Naive B cell (primary cell): ENCODE data around the gene SNHG17. TPM values are rescaled to one million over a fixed set of nuclear protein-coding genes. Genes with fewer than 3 reads are reported as not detected.
"Not testable (repeated sequence)": the region's sequence is repeated elsewhere in the genome, so short reads cannot be mapped to it uniquely, and the experiment has no call there.

ENCODE experiments used
- ATAC-seq, 2 donors: fragments of 150-1000 bp; cut with Tn5 transposase; 2 replicates each; pipeline ENCODE4 v1.10.0; 2021; ENCODE audit warnings: low read depth in 2 of 2, mild to moderate bottlenecking in 2 of 2, moderate library complexity in 2 of 2
- DNase-seq: peaks from one replicate; pipeline ENCODE4 v3.0.0; 2022
- H3K27ac Mint-ChIP-seq, 6 donors: one replicate each; pipeline ENCODE4 v1.8.0; 2020 to 2022; ENCODE audit warnings: mild to moderate bottlenecking in 6 of 6, mixed read lengths in 6 of 6, moderate library complexity in 5 of 6, inconsistent platforms in 2 of 6
- H3K27me3 Mint-ChIP-seq, 3 donors: one replicate each; pipeline ENCODE4 v1.8.0; 2021 to 2022; ENCODE audit warnings: mixed read lengths in 3 of 3, mild to moderate bottlenecking in 1 of 3
- H3K36me3 Mint-ChIP-seq, 2 donors: one replicate each; pipeline ENCODE4 v1.8.0; 2020 to 2022; ENCODE audit warnings: mixed read lengths in 2 of 2, inconsistent platforms in 1 of 2, mild to moderate bottlenecking in 1 of 2
- H3K4me1 Mint-ChIP-seq, 3 donors: one replicate each; pipeline ENCODE4 v1.8.0; 2020 to 2022; ENCODE audit warnings: mixed read lengths in 3 of 3, inconsistent platforms in 1 of 3, mild to moderate bottlenecking in 1 of 3, moderate library complexity in 1 of 3
- H3K4me3 Mint-ChIP-seq, 8 donors: one replicate each; pipeline ENCODE4 v1.8.0; 2020 to 2022; ENCODE audit warnings: mild to moderate bottlenecking in 8 of 8, mixed read lengths in 8 of 8, moderate library complexity in 8 of 8, inconsistent platforms in 2 of 8
- H3K9me3 Mint-ChIP-seq, 7 donors: one replicate each; pipeline ENCODE4 v1.8.0; 2020 to 2022; ENCODE audit warnings: mixed read lengths in 7 of 7, mild to moderate bottlenecking in 5 of 7, inconsistent platforms in 2 of 7, moderate library complexity in 1 of 7
- polyA plus RNA-seq, 6 donors: library from polyadenylated mRNA; unstranded; fragments of 300-500 nt; fragmentation: Illumina TruSeq; gene quantifications; one replicate each; pipeline ENCODE4 v1.2.3, GENCODE V29; 2021; ENCODE audit warnings: low read depth in 6 of 6

SNHG17 gene
- polyA plus RNA-seq, 6 donors from 2014 or later = 25.8 to 100.0 (median 56.5) TPM

DNA sequence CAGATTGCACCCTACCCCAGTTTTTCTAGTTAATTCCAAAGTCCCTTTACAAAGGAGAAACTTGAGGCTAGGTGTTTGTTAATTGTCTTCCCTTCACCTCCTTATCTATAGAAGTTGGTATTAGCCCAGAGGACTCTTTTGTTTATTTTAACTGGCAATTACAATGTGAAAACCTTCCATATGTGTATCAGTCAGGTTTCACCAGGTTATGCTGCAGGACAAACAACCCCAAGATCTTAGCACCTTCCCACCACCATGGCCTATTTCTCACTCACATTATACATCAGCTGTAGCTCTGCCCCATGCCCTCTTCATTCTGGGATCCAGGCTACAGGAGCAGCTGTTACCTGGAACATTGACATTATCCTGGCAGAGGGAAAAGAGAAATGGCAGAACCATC, 31.1 kb downstream of the SNHG17 start:
- ATAC-seq (no peak), DNase-seq (no peak)
- H3K9me3 Mint-ChIP-seq = peaks cover 0 to 11% (median 3%) of the 10 kb centered on the region in 7 donors
- H3K27ac Mint-ChIP-seq = peak overlapping the region in 1 of 6 donors; percentile 21
- H3K27me3 Mint-ChIP-seq = peaks cover 0 to 7% (median 7%) of the 10 kb centered on the region in 3 donors
- H3K4me1 Mint-ChIP-seq = no peaks in the 10 kb centered on the region
- no peak overlapping the region for H3K4me3 Mint-ChIP-seq
- peaks cover 5 to 6% of the 10 kb centered on the region in 2 donors for H3K36me3 Mint-ChIP-seq

DNA sequence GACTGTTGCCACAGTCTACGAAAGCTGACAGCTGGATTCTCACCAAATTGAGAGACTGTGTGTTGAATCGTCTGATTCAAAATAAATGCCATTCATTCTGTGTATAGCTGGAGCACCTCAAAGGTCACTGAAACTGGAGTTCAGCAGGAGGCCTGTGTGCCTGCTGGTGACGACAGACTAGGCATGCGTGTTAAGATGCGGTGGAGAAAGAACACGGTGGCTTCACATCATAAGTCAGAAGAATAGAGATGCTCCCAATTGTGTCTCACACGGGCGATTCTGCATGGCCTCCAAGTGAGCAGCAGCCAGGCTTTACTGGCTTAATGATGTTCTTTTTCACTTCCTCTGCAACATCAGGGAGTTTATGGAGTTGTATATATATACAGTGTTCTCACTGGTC, 32.3 kb downstream of the SNHG17 start:
- H3K36me3 Mint-ChIP-seq = peaks cover 5 to 6% of the 10 kb centered on the region in 2 donors
- DNase-seq = no peak
- peaks cover 0 to 7% (median 7%) of the 10 kb centered on the region in 3 donors for H3K27me3 Mint-ChIP-seq
- H3K4me1 Mint-ChIP-seq = no peaks in the 10 kb centered on the region
- no peak for ATAC-seq
- no peak overlapping the region for H3K4me3 Mint-ChIP-seq
- peaks cover 0 to 10% (median 2%) of the 10 kb centered on the region in 7 donors for H3K9me3 Mint-ChIP-seq
- H3K27ac Mint-ChIP-seq = peak overlapping the region in 1 of 6 donors; percentile 35

DNA sequence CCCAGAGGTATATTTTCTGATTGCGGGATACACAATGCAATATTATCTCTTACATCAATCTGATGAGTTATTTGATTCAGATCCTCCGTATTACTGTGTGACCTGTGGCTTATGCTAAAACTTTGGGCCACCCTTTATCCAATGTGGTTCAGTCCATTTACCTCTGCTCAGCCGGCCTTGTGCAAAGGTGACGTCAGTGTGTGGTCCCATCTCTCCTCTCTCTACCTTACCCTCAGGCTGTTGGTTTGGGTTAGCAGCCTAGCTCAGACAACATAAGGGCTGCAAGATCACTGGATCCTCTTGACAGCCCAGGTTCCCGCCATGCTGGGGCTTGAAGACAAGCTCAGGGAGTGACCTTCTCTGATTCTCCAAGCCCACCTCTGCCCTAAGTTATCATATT, 33.0 kb downstream of the SNHG17 start:
- no peak for ATAC-seq
- H3K27me3 Mint-ChIP-seq = peaks cover 0 to 7% (median 7%) of the 10 kb centered on the region in 3 donors
- peaks cover 5 to 6% of the 10 kb centered on the region in 2 donors for H3K36me3 Mint-ChIP-seq
- no peaks in the 10 kb centered on the region for H3K4me1 Mint-ChIP-seq
- DNase-seq = no peak
- H3K9me3 Mint-ChIP-seq = peaks cover 0 to 8% (median 0%) of the 10 kb centered on the region in 7 donors
- no peak overlapping the region for H3K27ac Mint-ChIP-seq
- no peak overlapping the region for H3K4me3 Mint-ChIP-seq

DNA sequence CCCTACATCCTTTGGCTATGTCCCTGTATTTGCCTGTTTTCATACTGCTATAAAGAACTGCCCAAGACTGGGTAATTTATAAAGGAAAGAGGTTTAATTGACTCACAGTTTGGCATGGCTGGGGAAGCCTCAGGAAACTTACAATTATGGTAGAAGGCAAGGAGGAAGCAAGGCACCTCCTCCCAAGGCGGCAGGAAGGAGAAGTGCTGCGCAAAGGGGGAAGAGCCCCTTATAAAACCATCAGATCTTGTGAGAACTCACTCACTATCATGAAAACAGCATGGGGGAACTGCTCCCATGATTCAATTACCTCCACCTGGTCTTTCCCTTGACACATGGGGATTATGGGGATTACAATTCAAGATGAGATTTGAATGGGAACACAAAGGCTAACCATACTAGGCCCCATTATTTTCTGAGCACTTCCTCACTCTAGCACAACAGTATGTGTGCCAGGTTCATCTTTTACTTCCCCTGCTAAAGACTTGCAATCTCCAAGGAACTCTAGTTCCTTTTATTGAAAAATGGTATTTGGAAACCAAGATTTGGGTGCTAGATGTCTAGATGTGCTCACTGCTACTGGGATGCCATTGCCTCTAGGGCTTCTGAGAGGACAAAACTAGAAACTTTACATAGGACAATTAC, 39.3 kb downstream of the SNHG17 start:
- not testable (repeated sequence) for H3K27ac Mint-ChIP-seq, H3K4me3 Mint-ChIP-seq, H3K36me3 Mint-ChIP-seq, DNase-seq, H3K9me3 Mint-ChIP-seq, ATAC-seq, H3K4me1 Mint-ChIP-seq
- peaks cover 6 to 10% (median 8%) of the 10 kb centered on the region in 3 donors for H3K27me3 Mint-ChIP-seq

DNA sequence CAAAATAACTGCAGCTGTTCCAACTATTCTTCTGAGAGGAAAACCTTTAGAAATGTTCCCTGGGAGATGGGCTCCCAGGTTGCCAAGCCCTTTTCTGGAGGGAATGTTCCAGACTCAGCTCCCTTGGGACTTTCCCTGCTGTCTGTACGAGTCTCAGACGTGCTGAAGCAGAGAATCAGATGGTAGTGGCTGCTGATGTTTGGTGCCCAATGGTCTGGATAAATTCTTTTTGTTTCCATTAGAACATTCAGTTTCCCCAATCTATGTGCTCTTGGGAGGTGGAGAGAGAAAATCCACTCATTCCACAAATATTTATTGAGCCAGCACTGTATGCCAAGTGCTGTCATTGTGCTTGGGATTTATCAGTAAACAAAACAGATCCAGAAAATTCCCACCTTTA, 40.0 kb downstream of the SNHG17 start:
- H3K27ac Mint-ChIP-seq = no peak overlapping the region
- no peak for ATAC-seq
- DNase-seq = no peak
- H3K4me3 Mint-ChIP-seq = no peak overlapping the region
- peaks cover 6 to 10% (median 8%) of the 10 kb centered on the region in 3 donors for H3K27me3 Mint-ChIP-seq
- H3K9me3 Mint-ChIP-seq = peaks cover 0 to 9% (median 5%) of the 10 kb centered on the region in 7 donors
- H3K4me1 Mint-ChIP-seq = no peaks in the 10 kb centered on the region
- no peaks in the 10 kb centered on the region for H3K36me3 Mint-ChIP-seq

DNA sequence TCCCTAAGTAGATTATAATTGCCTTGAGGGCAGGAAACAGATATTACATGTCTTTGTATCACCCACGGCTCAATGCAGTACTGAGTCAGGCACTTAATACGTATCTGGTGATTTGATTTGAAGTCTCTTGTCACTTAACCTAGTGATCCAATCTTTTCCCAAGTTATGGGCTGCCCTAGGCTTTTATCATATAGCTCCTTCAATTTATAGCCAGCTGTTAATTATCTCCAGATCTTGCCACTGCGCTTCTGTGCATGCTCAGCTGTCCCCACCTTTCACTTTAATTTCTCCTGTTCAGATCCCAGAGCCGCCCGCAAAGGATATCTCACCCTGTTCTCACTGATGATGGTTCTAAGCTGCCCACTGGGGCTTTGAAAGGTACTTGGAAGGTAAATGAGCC, 41.9 kb downstream of the SNHG17 start:
- Mint-ChIP-seq H3K4me1 (no peaks in the 10 kb centered on the region), H3K36me3 (no peaks in the 10 kb centered on the region), H3K9me3 (peaks cover 0 to 24% (median 10%) of the 10 kb centered on the region in 7 donors), H3K4me3 (no peak overlapping the region), H3K27ac (no peak overlapping the region), H3K27me3 (peaks cover 6 to 21% (median 12%) of the 10 kb centered on the region in 3 donors)
- DNase-seq (no peak), ATAC-seq (no peak)

DNA sequence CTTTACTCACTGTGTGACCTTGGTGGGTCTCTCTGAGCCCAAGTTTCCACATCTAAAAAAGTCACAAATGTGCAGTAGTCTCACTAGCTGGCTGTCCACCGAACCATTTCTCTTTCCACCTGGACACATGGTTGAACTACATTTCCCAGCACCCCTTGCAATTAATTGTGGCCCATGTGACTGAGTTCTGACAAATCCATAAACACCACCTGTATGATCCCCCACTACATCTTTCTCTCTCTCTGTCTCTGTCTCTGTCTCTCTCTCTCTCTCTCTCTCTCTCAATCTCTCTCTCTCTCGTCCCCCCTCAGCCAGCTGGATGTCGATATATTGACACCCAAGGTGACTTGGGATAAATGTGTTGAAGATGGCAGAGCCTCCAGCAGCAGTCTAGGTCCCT, 42.8 kb downstream of the SNHG17 start:
- Mint-ChIP-seq H3K4me1 (no peaks in the 10 kb centered on the region), H3K9me3 (peaks cover 0 to 24% (median 10%) of the 10 kb centered on the region in 7 donors), H3K27me3 (peaks cover 6 to 23% (median 16%) of the 10 kb centered on the region in 3 donors), H3K27ac (no peak overlapping the region), H3K4me3 (no peak overlapping the region), H3K36me3 (no peaks in the 10 kb centered on the region)
- no peak for DNase-seq
- no peak for ATAC-seq

DNA sequence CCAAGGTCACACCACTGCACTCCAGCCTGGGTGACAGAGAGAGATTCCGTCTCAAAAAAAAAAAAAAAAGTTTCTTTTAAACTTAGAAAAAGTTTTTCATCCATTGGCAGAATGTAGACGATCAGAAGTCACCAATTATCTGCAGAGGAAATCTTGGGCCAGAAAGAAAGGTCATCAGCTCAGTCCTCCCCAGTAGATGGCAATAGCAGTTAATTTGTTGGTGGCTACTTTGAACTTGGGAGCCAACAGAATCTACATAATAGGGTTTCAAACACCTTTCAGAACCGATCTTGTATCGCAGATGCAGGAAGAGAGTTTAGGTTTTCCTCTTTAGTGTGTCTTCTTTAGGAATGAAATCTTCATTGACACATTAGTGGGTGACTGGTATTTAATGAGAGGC, 47.2 kb downstream of the SNHG17 start:
- no peak for ATAC-seq

DNA sequence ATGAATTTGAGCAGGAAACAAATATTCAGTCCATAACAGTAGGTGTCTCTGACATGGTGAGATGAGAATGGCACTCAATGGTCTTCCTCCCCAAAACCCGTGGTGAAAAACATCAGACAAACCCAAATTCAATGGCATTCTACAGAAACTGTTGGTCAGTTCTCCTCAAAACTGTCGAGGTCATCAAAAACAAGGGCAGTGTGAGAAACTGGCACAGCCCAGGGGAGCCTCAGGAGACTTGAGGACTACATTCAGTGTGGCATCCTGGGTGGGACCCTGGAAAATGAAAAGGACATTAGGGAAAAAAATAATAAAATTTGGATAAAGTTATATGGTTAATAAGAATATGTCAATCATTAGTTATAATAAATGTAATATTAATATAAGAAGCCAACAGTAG, 48.3 kb downstream of the SNHG17 start:
- Mint-ChIP-seq H3K4me1 (no peaks in the 10 kb centered on the region), H3K27me3 (peaks cover 31 to 46% (median 35%) of the 10 kb centered on the region in 3 donors), H3K4me3 (no peak overlapping the region), H3K9me3 (peaks cover 0 to 34% (median 10%) of the 10 kb centered on the region in 7 donors), H3K36me3 (no peaks in the 10 kb centered on the region), H3K27ac (no peak overlapping the region)
- no peak for DNase-seq
- ATAC-seq = no peak

More for the DNA sequence above, 47.2 kb downstream of the SNHG17 start:
- Mint-ChIP-seq H3K27me3 (peaks cover 21 to 35% (median 24%) of the 10 kb centered on the region in 3 donors), H3K9me3 (peaks cover 0 to 34% (median 10%) of the 10 kb centered on the region in 7 donors), H3K4me1 (no peaks in the 10 kb centered on the region), H3K4me3 (no peak overlapping the region), H3K27ac (no peak overlapping the region), H3K36me3 (no peaks in the 10 kb centered on the region)
- no peak for DNase-seq

DNA sequence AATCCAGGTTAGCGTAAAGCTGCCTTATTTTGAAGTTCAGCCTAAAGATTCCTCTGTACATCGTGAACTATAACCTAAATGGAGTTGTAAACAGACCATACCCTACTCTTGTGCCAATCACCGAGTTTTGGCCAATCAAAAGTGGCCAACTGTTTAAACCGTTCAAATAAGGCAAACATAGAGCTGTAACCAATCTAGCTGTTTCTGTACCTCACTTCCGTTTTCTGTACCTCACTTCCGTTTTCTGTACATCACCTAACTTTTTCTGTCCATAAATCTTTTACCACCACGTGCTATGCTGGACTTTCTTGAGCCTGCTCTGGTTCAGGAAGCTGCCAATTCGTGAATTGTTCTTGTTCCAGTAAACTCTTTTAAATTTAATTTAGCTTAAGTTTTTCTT, 49.1 kb downstream of the SNHG17 start:
- Mint-ChIP-seq H3K4me3 (no peak overlapping the region), H3K9me3 (peaks cover 0 to 34% (median 10%) of the 10 kb centered on the region in 7 donors), H3K36me3 (no peaks in the 10 kb centered on the region), H3K27me3 (peaks cover 36 to 51% (median 41%) of the 10 kb centered on the region in 3 donors), H3K4me1 (no peaks in the 10 kb centered on the region), H3K27ac (no peak overlapping the region)
- no peak for ATAC-seq
- DNase-seq = no peak

DNA sequence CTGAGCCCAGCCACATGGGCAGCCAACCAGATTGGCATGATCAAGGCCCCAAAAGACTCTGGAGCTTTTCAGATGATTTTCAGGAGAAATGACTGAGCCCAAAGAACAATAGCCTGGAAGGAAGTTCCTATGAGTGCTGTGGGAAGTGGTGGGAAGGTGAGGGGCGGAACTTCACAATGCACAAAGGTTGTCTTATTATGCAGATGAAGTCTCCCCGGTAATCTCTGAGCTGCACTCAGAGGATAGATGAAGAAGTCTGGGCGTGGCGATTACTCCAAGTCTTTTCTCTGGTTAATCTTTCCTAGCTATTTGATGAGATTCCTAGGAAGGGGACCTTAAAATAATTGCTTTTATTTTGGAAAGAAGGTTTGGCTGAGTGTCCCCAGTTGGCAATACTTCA, 52.0 kb downstream of the SNHG17 start:
- H3K4me3 Mint-ChIP-seq = no peak overlapping the region
- ATAC-seq (no peak), DNase-seq (no peak)
- no peaks in the 10 kb centered on the region for H3K4me1 Mint-ChIP-seq
- no peaks in the 10 kb centered on the region for H3K36me3 Mint-ChIP-seq
- peaks cover 0 to 10% (median 0%) of the 10 kb centered on the region in 7 donors for H3K9me3 Mint-ChIP-seq
- H3K27ac Mint-ChIP-seq = no peak overlapping the region
- H3K27me3 Mint-ChIP-seq = peaks cover 34 to 49% (median 47%) of the 10 kb centered on the region in 3 donors

DNA sequence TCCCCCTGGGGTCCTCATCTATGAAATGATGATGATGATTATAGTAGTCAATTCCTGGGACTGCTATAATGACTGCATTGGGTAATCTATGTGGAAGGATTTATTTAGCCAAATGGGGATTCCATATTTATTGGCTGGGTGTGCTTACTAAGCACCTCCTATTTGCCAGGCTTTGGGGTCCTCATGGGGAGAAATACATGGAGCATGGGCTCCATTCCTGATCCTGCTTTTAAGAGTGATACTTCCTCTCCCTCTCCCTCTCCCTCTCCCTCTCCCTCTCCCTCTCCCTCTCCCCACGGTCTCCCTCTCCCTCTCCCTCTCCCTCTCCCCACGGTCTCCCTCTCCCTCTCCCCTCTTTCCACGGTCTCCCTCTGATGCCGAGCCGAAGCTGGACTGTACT, 57.3 kb downstream of the SNHG17 start:
- ATAC-seq, H3K4me3 Mint-ChIP-seq, H3K4me1 Mint-ChIP-seq, H3K36me3 Mint-ChIP-seq, DNase-seq, H3K9me3 Mint-ChIP-seq: not testable (repeated sequence)
- H3K27ac Mint-ChIP-seq = peak overlapping the region in 1 of 6 donors; percentile 69
- H3K27me3 Mint-ChIP-seq = peaks cover 17 to 29% (median 22%) of the 10 kb centered on the region in 3 donors

DNA sequence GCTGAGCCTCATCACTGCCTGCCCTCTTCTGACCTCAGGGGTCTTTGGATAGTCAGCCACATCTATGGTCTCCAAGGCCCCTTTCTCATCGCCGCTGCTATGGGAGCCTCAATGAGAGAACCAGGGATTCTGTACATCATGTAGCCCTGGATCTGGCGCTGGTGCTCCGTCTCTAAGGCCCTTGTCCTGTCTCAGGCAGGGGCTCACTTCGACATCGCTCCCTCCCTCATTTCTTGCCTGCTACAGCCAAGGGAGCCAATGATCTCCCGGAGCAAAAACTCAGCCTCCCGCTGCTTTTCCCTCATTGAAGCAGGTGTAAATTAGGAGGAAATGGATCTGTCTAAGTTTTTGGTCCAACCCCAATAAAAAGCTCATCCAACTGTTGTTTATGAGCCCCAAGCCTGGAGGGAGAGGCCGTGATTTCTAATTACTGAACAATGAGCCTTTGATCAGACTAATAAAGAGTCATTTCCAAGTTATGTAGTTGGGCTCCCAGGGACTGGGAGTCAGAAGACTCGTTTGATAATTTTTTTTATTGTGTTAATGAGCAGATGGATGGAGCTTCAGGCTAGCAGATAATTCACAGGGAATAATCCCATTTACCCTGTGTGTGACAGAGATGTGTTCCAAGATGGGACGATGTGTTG, 58.0 kb downstream of the SNHG17 start:
- H3K36me3 Mint-ChIP-seq = no peaks in the 10 kb centered on the region
- H3K27ac Mint-ChIP-seq = peak overlapping the region in 1 of 6 donors; percentile 52
- ATAC-seq (no peak), DNase-seq (no peak)
- H3K4me1 Mint-ChIP-seq = no peaks in the 10 kb centered on the region
- H3K4me3 Mint-ChIP-seq = no peak overlapping the region
- H3K9me3 Mint-ChIP-seq = peaks cover 0 to 4% (median 0%) of the 10 kb centered on the region in 7 donors
- H3K27me3 Mint-ChIP-seq = peaks cover 11 to 24% (median 15%) of the 10 kb centered on the region in 3 donors

DNA sequence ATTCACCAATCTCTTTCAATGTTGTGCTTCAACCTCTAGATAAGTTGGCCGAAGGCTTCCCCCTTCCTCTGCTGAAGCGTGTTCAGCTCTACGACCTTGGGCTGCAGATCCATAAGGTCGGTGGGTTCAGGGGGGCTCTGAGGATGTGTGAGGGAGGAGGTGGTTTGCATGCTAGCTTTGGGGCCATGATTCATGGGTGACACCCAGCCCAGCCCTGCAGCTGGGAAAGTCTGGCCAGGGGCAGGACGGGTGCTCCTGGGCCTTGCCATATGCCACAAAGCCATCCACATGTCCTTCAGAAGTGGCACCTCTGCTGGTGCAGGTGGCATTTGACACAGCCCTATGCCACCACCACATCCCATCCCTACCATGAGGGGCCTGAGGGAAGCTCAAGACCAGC, 61.2 kb downstream of the SNHG17 start:
- ATAC-seq (no peak), DNase-seq (no peak)
- Mint-ChIP-seq H3K4me3 (no peak overlapping the region), H3K4me1 (peaks cover 0 to 8% (median 6%) of the 10 kb centered on the region in 3 donors), H3K36me3 (no peaks in the 10 kb centered on the region), H3K27ac (no peak overlapping the region), H3K27me3 (peaks cover 0 to 12% (median 11%) of the 10 kb centered on the region in 3 donors), H3K9me3 (peaks cover 0 to 2% (median 0%) of the 10 kb centered on the region in 7 donors)
